ENCODE data around the gene ZNF626.

GRCh38 chr19:20640545-20640944 lies 20.8 kb downstream of the ZNF626 start:
- TF ChIP-seq CTCF (IDR thresholded peaks at IDR 0.05 in 8 of 11, conservative IDR thresholded peaks at IDR 0.05 in 3 of 11) (no peak), POLR2A (IDR thresholded peaks at IDR 0.05) (no peak), POLR2AphosphoS5 (IDR thresholded peaks at IDR 0.05) (no peak)
